K562 treated with DMSO at 1 percent for 4 hours (cell line): ENCODE results near the gene RMC1. TPM values are rescaled to one million over a fixed set of nuclear protein-coding genes. Genes with fewer than 3 reads are reported as not detected.

Experiments
- total RNA-seq: library from RNA; unstranded; fragments of 300-600 nt; gene quantifications from 2 replicates; pipeline ENCODE4 v1.2.3, GENCODE V29; 2022; ENCODE audit not compliant: insufficient read depth

The RMC1 gene
- total RNA-seq, result 32.8 and 55.2 TPM in 2 replicates

GRCh38 chr18:23503038-23503962 lies at the start of gene RMC1:
RMC1 (plus strand) TSS chr18:23503511; CDS start chr18:23503619, 108 bp downstream.

Other genes starting within 250 kb of the RMC1 start
- gene RIOK3, start 50.2 kb upstream of the RMC1 start, total RNA-seq, result 51.7 and 53.0 TPM in 2 replicates
- 33.3 and 61.3 TPM in 2 replicates for gene NPC1, start 83.0 kb downstream of the RMC1 start, total RNA-seq
- not detected in 2 replicates for gene ANKRD29, start 159.4 kb downstream of the RMC1 start, total RNA-seq
- not detected in 2 replicates for gene LAMA3, start 185.9 kb downstream of the RMC1 start, total RNA-seq